Right lobe of liver (tissue), 6 donors: ENCODE data around the gene CPLX3. TPM values are rescaled to one million over a fixed set of nuclear protein-coding genes. Genes with fewer than 3 reads are reported as not detected.

Source experiments
- ATAC-seq, 4 donors: fragments of 200-7000 bp; cut with Tn5 transposase; one replicate each; pipeline ENCODE4 v1.9.1; 2020; ENCODE audit warnings: mild to moderate bottlenecking in 4 of 4, moderate library complexity in 4 of 4
- DNase-seq, 3 donors: peaks; one replicate each; pipeline ENCODE4 v3.0.0-alpha.2; 2020
- H3K27ac ChIP-seq, 3 donors: fragments of 200-600 bp; one replicate each; pipeline ENCODE4 v1.8.0; 2022
- H3K27me3 ChIP-seq, 2 donors: fragments of 200-600 bp; one replicate each; pipeline ENCODE4 v1.8.0; 2022
- H3K36me3 ChIP-seq, 4 donors: fragments of 200-600 bp; sonication (generic) in 1 of 4; one replicate each; pipeline versions ENCODE4 v1.5.1 to v1.8.0; 2017 to 2022; ENCODE audit warnings: control low read depth in 1 of 4
- H3K4me1 ChIP-seq, 4 donors: fragments of 200-600 bp; sonication (generic) in 1 of 4; one replicate each; pipeline versions ENCODE4 v1.5.1 to v1.8.0; 2017 to 2022; ENCODE audit warnings: control low read depth in 1 of 4
- H3K4me3 ChIP-seq, 3 donors: fragments of 200-600 bp; one replicate each; pipeline ENCODE4 v1.8.0; 2022
- H3K9me3 ChIP-seq, 4 donors: fragments of 200-600 bp; sonication (generic) in 1 of 4; one replicate each; pipeline versions ENCODE4 v1.5.1 to v1.8.0; 2017 to 2022; ENCODE audit warnings: control low read depth in 1 of 4
- POLR2A ChIP-seq: fragments of 450-650 bp; IDR thresholded peaks from one replicate; pipeline ENCODE4 v1.6.1; 2017; ENCODE audit warnings: antibody characterized with exemption, mild to moderate bottlenecking
- WGBS: methylation state at CpG from one replicate; pipeline ENCODE4 v1.1.6; 2018; ENCODE audit warnings: low coverage, low lambda C conversion rate; ENCODE audit not compliant: insufficient coverage; ENCODE audit errors: missing lambda C conversion rate; 5-methylcytosine and 5-hydroxymethylcytosine counted together
- intact Hi-C, 2 donors: fragments of 100-400 bp; cut with DNase I; formaldehyde crosslinking; loops; one replicate each; pipeline versions ENCODE4 v1.11.2 to v1.14.1; 2022
- total RNA-seq, 6 experiments: library from RNA; depleted of rRNA in 2 of 6; stranded (reverse); fragments of >200 nt in 2 of 6; fragmentation: NEBNext Ultra II Directional in 3 of 6; extraction: Animal tissue kit (Norgen Biotek cat#: 25700) in 3 of 6; gene quantifications; one replicate each; pipeline versions ENCODE4 v1.1.0 to v1.2.4, GENCODE V29; 2016 to 2023
- TF ChIP-seq, protein P1 (sequence below), 4 donors: fragments of 200-600 bp in 3 of 4; fragments of 450-650 bp in 1 of 4; IDR thresholded peaks; one replicate each; pipeline versions ENCODE4 v1.5.1 to v1.8.0; 2016 to 2022; ENCODE audit warnings: antibody characterized with exemption in 4 of 4, mild to moderate bottlenecking in 2 of 4
- donor health status: DM: no; HTN: yes; CAD: no.
- donor health status: DM: no; HTN: no; CAD: no.
- donor health status: DM: no; HTN: no; CAD: no.
- donor health status: DM: no; HTN: yes; CAD: no.
- donor health status: DM: no; HTN: yes; CAD: no.

CPLX3 gene
- total RNA-seq, 6 experiments from 2014 or later = not detected

DNA sequence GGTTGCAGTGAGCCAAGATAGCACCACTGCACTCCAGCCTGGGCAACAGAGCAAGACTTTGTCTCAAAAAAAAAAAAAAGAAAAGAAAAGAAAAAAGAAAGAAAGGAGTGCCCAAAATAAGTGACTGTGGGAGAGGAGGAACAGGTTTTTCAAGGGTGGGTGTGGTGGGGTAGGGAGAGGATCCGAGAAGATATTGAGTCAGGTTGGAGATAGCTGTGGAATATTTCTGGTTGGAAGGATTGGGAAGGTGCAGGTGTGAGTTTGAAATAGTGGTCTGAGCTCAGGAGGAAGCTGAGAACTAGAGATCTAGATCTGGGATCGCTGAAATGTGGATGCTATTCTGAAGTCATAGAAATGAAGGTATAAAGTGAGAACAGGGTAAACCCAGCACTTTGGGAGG is 38.9 kb downstream of the CPLX3 start:
- WGBS = 93% methylated on average over 2 of the region's 2 CpGs
- H3K27ac ChIP-seq = no peak overlapping the region
- DNase-seq (no peak), ATAC-seq (no peak)
- intact Hi-C loops = no loop called here
- no peaks in the 10 kb centered on the region for H3K27me3 ChIP-seq
- no peak overlapping the region for H3K4me3 ChIP-seq
- TF ChIP-seq, protein P1, sequence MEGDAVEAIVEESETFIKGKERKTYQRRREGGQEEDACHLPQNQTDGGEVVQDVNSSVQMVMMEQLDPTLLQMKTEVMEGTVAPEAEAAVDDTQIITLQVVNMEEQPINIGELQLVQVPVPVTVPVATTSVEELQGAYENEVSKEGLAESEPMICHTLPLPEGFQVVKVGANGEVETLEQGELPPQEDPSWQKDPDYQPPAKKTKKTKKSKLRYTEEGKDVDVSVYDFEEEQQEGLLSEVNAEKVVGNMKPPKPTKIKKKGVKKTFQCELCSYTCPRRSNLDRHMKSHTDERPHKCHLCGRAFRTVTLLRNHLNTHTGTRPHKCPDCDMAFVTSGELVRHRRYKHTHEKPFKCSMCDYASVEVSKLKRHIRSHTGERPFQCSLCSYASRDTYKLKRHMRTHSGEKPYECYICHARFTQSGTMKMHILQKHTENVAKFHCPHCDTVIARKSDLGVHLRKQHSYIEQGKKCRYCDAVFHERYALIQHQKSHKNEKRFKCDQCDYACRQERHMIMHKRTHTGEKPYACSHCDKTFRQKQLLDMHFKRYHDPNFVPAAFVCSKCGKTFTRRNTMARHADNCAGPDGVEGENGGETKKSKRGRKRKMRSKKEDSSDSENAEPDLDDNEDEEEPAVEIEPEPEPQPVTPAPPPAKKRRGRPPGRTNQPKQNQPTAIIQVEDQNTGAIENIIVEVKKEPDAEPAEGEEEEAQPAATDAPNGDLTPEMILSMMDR (IDR thresholded peaks at IDR 0.05) = no peak
- no peak for TF ChIP-seq POLR2A
- no peaks in the 10 kb centered on the region for H3K36me3 ChIP-seq
- no peaks in the 10 kb centered on the region for H3K9me3 ChIP-seq
- peaks cover 0 to 44% (median 14%) of the 10 kb centered on the region in 4 donors for H3K4me1 ChIP-seq

DNA sequence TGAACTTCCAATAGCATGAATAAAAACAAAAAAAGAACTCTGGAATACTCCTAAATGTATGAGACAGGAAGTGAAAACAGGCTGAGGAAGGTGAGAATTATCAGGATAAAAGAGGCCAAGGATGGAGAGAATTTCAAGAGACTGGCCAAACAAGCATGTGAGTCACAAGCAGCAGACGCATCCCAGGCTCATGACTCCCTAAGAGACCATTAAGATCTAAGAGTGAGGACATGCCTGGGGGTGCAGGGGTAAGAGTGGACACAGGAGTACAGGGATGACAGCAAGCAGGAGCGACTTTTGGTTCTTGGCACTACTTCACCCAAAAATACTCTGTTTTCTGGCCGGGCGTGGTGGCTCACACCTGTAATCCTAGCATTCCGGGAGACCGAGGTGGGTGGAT is 39.7 kb downstream of the CPLX3 start:
- TF ChIP-seq, protein P1 (IDR thresholded peaks at IDR 0.05) = no peak
- TF ChIP-seq POLR2A = no peak
- no peak for ATAC-seq

DNA sequence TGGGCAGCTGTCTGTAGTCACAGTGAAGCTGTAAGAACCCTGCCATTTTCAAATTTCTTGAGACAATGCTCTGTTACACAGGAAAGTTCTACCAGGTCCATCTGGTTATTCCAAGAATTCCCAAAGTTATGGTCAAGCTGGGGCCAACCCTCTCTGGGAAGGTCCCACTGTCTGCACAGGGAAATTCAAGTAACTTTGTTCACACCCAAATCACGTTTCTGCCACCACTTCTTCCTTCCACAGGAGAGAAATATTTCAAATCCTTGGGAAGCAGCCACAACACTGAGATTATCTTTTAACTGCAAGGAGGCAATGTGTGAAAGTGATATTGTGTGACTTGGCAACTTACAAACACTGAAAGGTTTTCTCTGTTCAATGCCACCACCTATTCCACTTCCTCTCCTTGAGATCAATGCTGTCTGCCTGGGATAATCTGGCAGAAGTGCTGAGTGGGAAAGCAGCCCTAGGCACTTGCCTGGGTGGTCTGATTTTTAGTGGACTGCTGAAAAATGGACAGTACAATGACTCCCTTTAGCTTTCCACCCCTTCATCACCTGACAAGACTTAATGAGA is 41.1 kb downstream of the CPLX3 start:
- Histone ChIP-seq H3K4me1 (peaks cover 0 to 63% (median 19%) of the 10 kb centered on the region in 4 donors), H3K36me3 (no peaks in the 10 kb centered on the region), H3K27me3 (no peaks in the 10 kb centered on the region), H3K4me3 (no peak overlapping the region), H3K27ac (peak overlapping the region in 1 of 3 donors; percentile 26), H3K9me3 (no peaks in the 10 kb centered on the region)
- ATAC-seq (peak in 1 of 4 donors; percentile 9), DNase-seq (no peak)
- 20% methylated on average over 1 of the region's 1 CpG for WGBS
- intact Hi-C loops = no loop called here
- no peak for TF ChIP-seq POLR2A
- TF ChIP-seq, protein P1 (IDR thresholded peaks at IDR 0.05) = no peak

More for the DNA sequence above, 39.7 kb downstream of the CPLX3 start:
- no peak for DNase-seq
- intact Hi-C loops = no loop called here
- H3K27me3 ChIP-seq = no peaks in the 10 kb centered on the region
- 80% methylated on average over 2 of the region's 6 CpGs for WGBS
- H3K27ac ChIP-seq = no peak overlapping the region
- no peak overlapping the region for H3K4me3 ChIP-seq
- H3K9me3 ChIP-seq = no peaks in the 10 kb centered on the region
- H3K36me3 ChIP-seq = no peaks in the 10 kb centered on the region
- H3K4me1 ChIP-seq = peaks cover 0 to 52% (median 18%) of the 10 kb centered on the region in 4 donors

DNA sequence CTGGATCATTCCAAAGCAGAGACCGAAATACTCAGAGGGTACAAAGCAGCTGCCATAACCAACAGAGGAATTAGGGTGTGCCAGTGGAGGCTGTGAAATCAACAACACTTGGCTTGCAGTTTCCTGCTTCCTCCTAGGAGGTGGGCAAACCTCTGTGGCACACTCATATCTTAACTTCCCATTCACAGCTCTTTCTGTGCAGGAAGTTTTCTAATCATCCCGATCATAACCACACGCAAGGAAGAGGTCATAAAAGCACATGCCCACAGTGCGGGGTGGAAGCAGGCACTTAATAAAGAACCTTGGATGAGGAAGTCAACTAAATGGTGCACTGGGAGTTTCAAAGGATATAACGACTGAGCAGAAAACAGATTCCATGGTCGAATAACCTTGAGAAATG is 41.6 kb downstream of the CPLX3 start:
- Histone ChIP-seq H3K27me3 (no peaks in the 10 kb centered on the region), H3K27ac (peak overlapping the region in 1 of 3 donors; percentile 43), H3K9me3 (no peaks in the 10 kb centered on the region), H3K4me3 (no peak overlapping the region), H3K36me3 (no peaks in the 10 kb centered on the region), H3K4me1 (peaks cover 0 to 63% (median 19%) of the 10 kb centered on the region in 4 donors)
- DNase-seq (no peak), ATAC-seq (peak in 1 of 4 donors; percentile 4)
- 51% methylated on average over 6 of the region's 6 CpGs for WGBS
- TF ChIP-seq, protein P1 (IDR thresholded peaks at IDR 0.05) = no peak
- TF ChIP-seq POLR2A = no peak
- intact Hi-C loops = no loop called here

DNA sequence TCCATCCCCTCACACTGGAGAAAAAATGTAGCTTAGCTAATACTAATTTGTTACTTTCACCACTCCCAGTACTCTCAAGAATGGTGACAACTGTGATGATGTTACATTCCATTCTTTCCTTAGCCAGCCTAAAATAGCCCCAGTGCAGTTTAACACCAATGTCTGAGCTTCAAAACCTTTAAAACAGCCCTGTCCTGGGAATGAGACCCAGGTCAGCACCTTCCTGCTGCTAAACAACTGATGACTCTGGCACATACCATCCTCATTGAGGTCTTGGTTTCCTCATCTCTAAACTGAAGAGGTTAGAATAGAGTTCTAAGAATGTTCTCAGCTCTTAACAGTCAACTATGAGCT is 42.9 kb downstream of the CPLX3 start:
- intact Hi-C loops = no loop called here
- DNase-seq (no peak), ATAC-seq (no peak)
- Histone ChIP-seq H3K27me3 (no peaks in the 10 kb centered on the region), H3K4me3 (no peak overlapping the region), H3K9me3 (no peaks in the 10 kb centered on the region), H3K36me3 (no peaks in the 10 kb centered on the region), H3K4me1 (peaks cover 0 to 71% (median 19%) of the 10 kb centered on the region in 4 donors), H3K27ac (peak overlapping the region in 1 of 3 donors; percentile 42)
- no peak for TF ChIP-seq POLR2A
- TF ChIP-seq, protein P1 (IDR thresholded peaks at IDR 0.05) = no peak
